Spleen (tissue), 13 donors: ENCODE results near the gene OR10G7. TPM values are rescaled to one million over a fixed set of nuclear protein-coding genes. Genes with fewer than 3 reads are reported as not detected.

Experiments used
- DNase-seq: peaks from one replicate; pipeline ENCODE4 v3.0.0-alpha.2; 2020
- H3K27ac ChIP-seq, 8 donors: fragments of 200-600 bp; sonication (generic) in 7 of 8; 1 replicate in 4 of 8; 2 replicates in 4 of 8; pipeline versions ENCODE4 v1.5.0 to v1.8.0; 2016 to 2021; ENCODE audit warnings: inconsistent platforms in 4 of 8, mild to moderate bottlenecking in 4 of 8, moderate library complexity in 1 of 8
- H3K27me3 ChIP-seq, 7 donors: fragments of 200-600 bp; sonication (generic) in 6 of 7; replicated peaks in 1 of 7; 1 replicate in 4 of 7; 2 replicates in 3 of 7; pipeline versions ENCODE4 v1.5.0 to v1.8.0; 2016 to 2021; ENCODE audit warnings: inconsistent platforms in 3 of 7, mild to moderate bottlenecking in 1 of 7
- H3K36me3 ChIP-seq, 6 donors: fragments of 200-600 bp; sonication (generic) in 5 of 6; 1 replicate in 4 of 6; 2 replicates in 2 of 6; pipeline versions ENCODE4 v1.5.0 to v1.8.0; 2016 to 2021; ENCODE audit warnings: inconsistent platforms in 2 of 6
- H3K4me1 ChIP-seq, 6 donors: fragments of 200-600 bp; sonication (generic) in 5 of 6; 1 replicate in 3 of 6; 2 replicates in 3 of 6; pipeline versions ENCODE4 v1.5.0 to v1.8.0; 2016 to 2021; ENCODE audit warnings: inconsistent platforms in 3 of 6
- H3K4me3 ChIP-seq, 8 donors: fragments of 200-600 bp; sonication (generic) in 7 of 8; 1 replicate in 4 of 8; 2 replicates in 4 of 8; pipeline versions ENCODE4 v1.5.0 to v1.8.0; 2016 to 2021; ENCODE audit warnings: inconsistent platforms in 4 of 8, mild to moderate bottlenecking in 4 of 8, moderate library complexity in 2 of 8
- H3K9me3 ChIP-seq, 8 donors: fragments of 200-600 bp; sonication (generic) in 7 of 8; 1 replicate in 4 of 8; 2 replicates in 4 of 8; pipeline versions ENCODE4 v1.5.0 to v1.8.0; 2016 to 2021; ENCODE audit warnings: inconsistent platforms in 4 of 8
- POLR2A ChIP-seq, 3 donors: fragments of 450-650 bp; IDR thresholded peaks; one replicate each; pipeline ENCODE4 v1.5.1; 2017; ENCODE audit warnings: antibody characterized with exemption in 3 of 3, mild to moderate bottlenecking in 1 of 3
- POLR2AphosphoS5 ChIP-seq, 3 donors: sonication (generic); formaldehyde crosslinking; IDR thresholded peaks; one replicate each; pipeline ENCODE4 v1.5.1; 2017; ENCODE audit warnings: antibody characterized with exemption in 3 of 3
- WGBS, 5 donors: extraction: QIAGEN DNeasy Blood & Tissue Kit in 3 of 5; methylation state at CpG; one replicate each; pipeline versions ENCODE4 v1.1.5 to v1.1.7; 2013 to 2018; 5-methylcytosine and 5-hydroxymethylcytosine counted together
- intact Hi-C: fragments of 100-400 bp; cut with DNase I; formaldehyde crosslinking; loops from one replicate; pipeline ENCODE4 v1.15.0; 2023; ENCODE audit warnings: low total_unique reads
- long read RNA-seq, 2 donors: transcript quantifications; one replicate each; lab custom pipeline, GENCODE V29; 2026
- polyA plus RNA-seq, 3 donors: library from polyadenylated mRNA; stranded (reverse); fragments of 200-250 nt; gene quantifications; one replicate each; pipeline ENCODE4 v1.2.1, GENCODE V29; 2013
- total RNA-seq, 7 donors: library from RNA; depleted of rRNA in 3 of 7; stranded (reverse); fragments of >200 nt in 3 of 7; fragmentation: NEBNext Ultra II Directional in 4 of 7; extraction: Animal tissue kit (Norgen Biotek cat#: 25700) in 4 of 7; gene quantifications; one replicate each; pipeline versions ENCODE4 v1.1.0 to v1.2.1, GENCODE V29; 2016 to 2021
- TF ChIP-seq, protein P1 (sequence below), 11 experiments: fragments of 200-600 bp in 7 of 11; fragments of 450-650 bp in 4 of 11; sonication (generic) in 4 of 11; IDR thresholded peaks in 8 of 11; conservative IDR thresholded peaks in 3 of 11; 1 replicate in 7 of 11; 2 replicates in 4 of 11; pipeline versions ENCODE4 v1.4.0 to v1.8.0; 2016 to 2021; ENCODE audit warnings: antibody characterized with exemption in 11 of 11, inconsistent platforms in 4 of 11, mild to moderate bottlenecking in 1 of 11
- donor health status: healthy with polysubstance abuse.
- donor health status: DM: no; HTN: no; CAD: no; lungs with moderate emphysema.
- donor health status: DM: no; HTN: no; CAD: no.
- donor health status: Bipolar disorder and iron deficiency.
- donor health status: healthy.
- donor health status: DM: no; HTN: no; CAD: no.
- donor health status: DM: yes; HTN: yes; CAD: no.

Gene OR10G7, protein sequence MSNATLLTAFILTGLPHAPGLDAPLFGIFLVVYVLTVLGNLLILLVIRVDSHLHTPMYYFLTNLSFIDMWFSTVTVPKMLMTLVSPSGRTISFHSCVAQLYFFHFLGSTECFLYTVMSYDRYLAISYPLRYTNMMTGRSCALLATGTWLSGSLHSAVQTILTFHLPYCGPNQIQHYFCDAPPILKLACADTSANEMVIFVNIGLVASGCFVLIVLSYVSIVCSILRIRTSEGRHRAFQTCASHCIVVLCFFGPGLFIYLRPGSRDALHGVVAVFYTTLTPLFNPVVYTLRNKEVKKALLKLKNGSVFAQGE
- not detected for total RNA-seq
- not detected for polyA plus RNA-seq
- long read RNA-seq, donor 1: 0 reads
- long read RNA-seq, donor 2: 0 reads

DNA sequence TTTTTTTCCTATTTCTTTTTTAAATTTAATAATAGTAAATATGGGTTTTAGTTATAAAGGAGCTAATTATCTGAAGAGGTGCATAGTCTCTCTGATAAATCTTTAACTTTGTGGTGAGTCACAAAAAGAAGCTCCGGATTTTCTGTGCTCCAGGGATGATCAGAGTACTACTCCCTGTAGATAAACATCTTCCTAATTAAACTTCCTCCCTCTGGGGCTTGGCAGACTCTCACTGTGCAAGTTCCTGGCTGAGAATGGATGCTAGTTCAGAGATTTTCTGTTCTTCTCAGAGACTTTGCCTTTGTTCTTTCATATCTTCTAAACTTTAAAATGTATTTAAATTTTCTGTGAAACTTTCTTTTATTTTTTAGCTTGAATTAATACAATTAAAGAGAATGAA lies at the start of gene OR10G7:
Gene OR10G7 (minus strand): TSS at position 72 of the 400 bp plus-strand sequence. CDS start 2,324 bp downstream, outside the sequence.
- Histone ChIP-seq H3K27me3 (no peaks in the 10 kb centered on the region), H3K4me3 (no peak within 1 kb of the TSS), H3K27ac (no peak within 1 kb of the TSS), H3K4me1 (no peaks in the 10 kb centered on the region), H3K36me3 (no peaks in the 10 kb centered on the region), H3K9me3 (no peaks in the 10 kb centered on the region)
- WGBS, 5 donors: 5 to 28% (median 12%) methylated on average over 1 of the region's 1 CpG
- DNase-seq: no peak
- TF ChIP-seq POLR2A (IDR thresholded peaks at IDR 0.05) (no peak), POLR2AphosphoS5 (IDR thresholded peaks at IDR 0.05) (no peak)
- TF ChIP-seq, protein P1, sequence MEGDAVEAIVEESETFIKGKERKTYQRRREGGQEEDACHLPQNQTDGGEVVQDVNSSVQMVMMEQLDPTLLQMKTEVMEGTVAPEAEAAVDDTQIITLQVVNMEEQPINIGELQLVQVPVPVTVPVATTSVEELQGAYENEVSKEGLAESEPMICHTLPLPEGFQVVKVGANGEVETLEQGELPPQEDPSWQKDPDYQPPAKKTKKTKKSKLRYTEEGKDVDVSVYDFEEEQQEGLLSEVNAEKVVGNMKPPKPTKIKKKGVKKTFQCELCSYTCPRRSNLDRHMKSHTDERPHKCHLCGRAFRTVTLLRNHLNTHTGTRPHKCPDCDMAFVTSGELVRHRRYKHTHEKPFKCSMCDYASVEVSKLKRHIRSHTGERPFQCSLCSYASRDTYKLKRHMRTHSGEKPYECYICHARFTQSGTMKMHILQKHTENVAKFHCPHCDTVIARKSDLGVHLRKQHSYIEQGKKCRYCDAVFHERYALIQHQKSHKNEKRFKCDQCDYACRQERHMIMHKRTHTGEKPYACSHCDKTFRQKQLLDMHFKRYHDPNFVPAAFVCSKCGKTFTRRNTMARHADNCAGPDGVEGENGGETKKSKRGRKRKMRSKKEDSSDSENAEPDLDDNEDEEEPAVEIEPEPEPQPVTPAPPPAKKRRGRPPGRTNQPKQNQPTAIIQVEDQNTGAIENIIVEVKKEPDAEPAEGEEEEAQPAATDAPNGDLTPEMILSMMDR (IDR thresholded peaks at IDR 0.05 in 8 of 11, conservative IDR thresholded peaks at IDR 0.05 in 3 of 11): no peak
- intact Hi-C loops: no loop called here

DNA sequence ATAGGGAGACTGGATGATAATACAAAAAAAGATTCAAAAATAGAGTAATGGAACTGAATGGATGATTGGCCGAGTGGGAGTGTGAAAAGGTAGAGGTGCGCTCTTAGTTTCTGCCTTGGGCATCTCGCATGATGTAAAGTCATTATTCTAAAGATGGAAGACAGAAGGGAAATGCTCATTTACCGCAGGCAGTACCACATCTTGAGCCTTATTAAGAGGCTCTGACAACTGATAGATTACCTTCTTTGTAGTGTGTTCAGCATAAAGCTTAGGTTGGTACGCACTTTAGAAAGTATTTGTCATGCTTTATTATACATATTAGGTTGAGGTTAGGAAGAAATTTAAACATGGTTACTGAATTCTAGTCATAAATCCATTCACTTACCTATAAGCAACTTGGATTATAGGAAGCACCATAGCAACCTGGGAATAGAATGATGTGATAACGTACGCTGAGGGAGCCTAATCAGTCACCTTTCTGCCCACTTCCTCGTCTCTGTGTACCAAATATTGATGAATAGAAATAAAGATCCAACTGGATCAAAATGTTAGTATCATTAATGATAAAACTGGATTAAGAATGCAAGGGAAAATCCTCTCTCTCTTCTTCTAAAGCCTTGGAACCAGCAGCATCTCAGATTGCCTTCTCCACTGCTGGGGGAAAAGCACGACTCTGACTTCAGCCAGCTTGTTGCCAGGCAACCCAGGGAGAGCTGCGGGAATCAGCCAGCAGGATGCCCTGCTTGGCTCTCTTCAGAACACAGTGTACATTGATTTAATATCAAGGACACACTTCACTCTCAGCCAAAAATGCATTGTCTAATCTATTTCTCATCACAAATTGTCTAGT lies 45.1 kb upstream of the OR10G7 start:
- no peaks in the 10 kb centered on the region for H3K9me3 ChIP-seq

DNA sequence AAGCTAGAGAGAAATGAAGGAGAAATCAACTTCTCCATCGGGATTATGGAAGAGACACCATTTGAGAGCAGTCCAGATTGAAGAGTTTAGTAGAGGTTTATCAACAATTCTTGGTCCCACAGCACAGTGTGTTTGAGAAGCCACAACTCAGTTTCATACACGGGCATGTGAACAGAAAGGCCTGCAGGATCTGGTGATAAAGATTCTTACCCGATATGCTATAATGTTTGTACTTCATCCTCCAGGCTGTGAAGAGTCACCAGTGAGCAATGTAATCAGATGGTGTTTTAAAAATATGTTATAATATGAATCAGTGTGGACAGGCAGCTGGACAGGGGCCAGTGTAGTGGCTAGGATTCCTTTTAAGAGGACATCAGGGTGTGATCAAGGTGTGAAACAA lies 44.5 kb upstream of the OR10G7 start:
- no peak for DNase-seq
- Histone ChIP-seq H3K9me3 (no peaks in the 10 kb centered on the region), H3K36me3 (no peaks in the 10 kb centered on the region), H3K27me3 (peaks cover 0 to 7% (median 0%) of the 10 kb centered on the region in 7 donors), H3K27ac (no peak overlapping the region), H3K4me3 (no peak overlapping the region), H3K4me1 (no peaks in the 10 kb centered on the region)
- intact Hi-C loops: no loop called here
- WGBS, 5 donors: 79 to 89% (median 86%) methylated on average over 3 of the region's 3 CpGs
- TF ChIP-seq POLR2AphosphoS5 (IDR thresholded peaks at IDR 0.05) (no peak), POLR2A (IDR thresholded peaks at IDR 0.05) (no peak)
- TF ChIP-seq, protein P1 (IDR thresholded peaks at IDR 0.05 in 8 of 11, conservative IDR thresholded peaks at IDR 0.05 in 3 of 11): no peak

More for the DNA sequence above, 45.1 kb upstream of the OR10G7 start:
- TF ChIP-seq, protein P1 (IDR thresholded peaks at IDR 0.05 in 8 of 11, conservative IDR thresholded peaks at IDR 0.05 in 3 of 11): no peak
- TF ChIP-seq POLR2AphosphoS5 (IDR thresholded peaks at IDR 0.05): no peak
- no peak for TF ChIP-seq POLR2A (IDR thresholded peaks at IDR 0.05)
- 61 to 71% (median 69%) methylated on average over 10 of the region's 10 CpGs for WGBS, 5 donors
- DNase-seq: no peak
- peaks cover 0 to 7% (median 0%) of the 10 kb centered on the region in 7 donors for H3K27me3 ChIP-seq
- no peak overlapping the region for H3K27ac ChIP-seq
- intact Hi-C loops: no loop called here
- H3K36me3 ChIP-seq: no peaks in the 10 kb centered on the region
- H3K4me3 ChIP-seq: no peak overlapping the region
- H3K4me1 ChIP-seq: no peaks in the 10 kb centered on the region

DNA sequence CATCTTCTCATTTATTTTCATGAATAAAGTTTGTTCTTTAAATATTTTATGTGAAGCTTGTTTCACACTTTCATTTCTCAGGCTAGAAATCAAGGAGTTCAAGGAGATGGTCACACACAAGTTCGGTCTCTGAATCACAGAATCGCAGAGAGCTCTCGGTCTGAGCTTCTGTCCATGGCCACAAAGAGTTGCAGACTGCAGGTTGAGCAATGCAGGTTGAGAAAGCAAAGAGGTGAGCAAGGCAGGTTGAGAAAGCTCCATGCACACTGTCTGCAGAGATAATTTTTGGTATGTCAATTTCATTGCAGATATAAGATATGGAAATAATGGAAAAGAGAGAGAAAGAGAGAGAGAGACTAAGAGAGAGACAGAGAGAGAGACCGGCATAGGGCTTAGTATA lies 41.2 kb upstream of the OR10G7 start:
- no peaks in the 10 kb centered on the region for H3K36me3 ChIP-seq
- no peak for DNase-seq
- 76 to 93% (median 84%) methylated on average over 4 of the region's 4 CpGs for WGBS, 5 donors
- H3K27ac ChIP-seq: no peak overlapping the region
- no peaks in the 10 kb centered on the region for H3K9me3 ChIP-seq
- H3K27me3 ChIP-seq: peaks cover 0 to 16% (median 0%) of the 10 kb centered on the region in 7 donors
- H3K4me3 ChIP-seq: no peak overlapping the region
- TF ChIP-seq, protein P1 (IDR thresholded peaks at IDR 0.05 in 8 of 11, conservative IDR thresholded peaks at IDR 0.05 in 3 of 11): no peak
- TF ChIP-seq POLR2A (IDR thresholded peaks at IDR 0.05): no peak
- no peak for TF ChIP-seq POLR2AphosphoS5 (IDR thresholded peaks at IDR 0.05)
- no peaks in the 10 kb centered on the region for H3K4me1 ChIP-seq
- intact Hi-C loops: no loop called here
